Measurements from ENCODE around the gene DDX54.

DDX54 gene

DNA sequence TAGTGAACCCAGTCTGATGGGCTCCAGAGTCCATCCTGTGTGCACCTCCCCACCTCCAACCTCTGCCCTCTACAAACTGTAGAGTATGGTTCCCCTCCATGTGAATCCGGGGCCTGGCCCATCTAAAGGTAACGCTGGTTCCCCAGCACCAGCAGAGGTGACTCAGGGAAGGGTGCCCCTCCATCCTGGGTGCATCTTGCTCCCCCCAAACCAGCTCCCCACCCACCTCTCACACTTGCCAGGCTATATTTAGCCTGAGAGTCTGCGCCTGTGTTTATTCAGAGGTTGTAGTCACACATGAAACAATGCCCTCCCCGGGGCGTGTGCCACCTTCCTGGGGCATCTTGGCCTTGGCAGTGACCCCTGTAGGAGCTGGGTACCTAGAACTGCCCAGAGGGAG lies 75.9 kb downstream of the DDX54 start:
- intact Hi-C loops (cut with DNase I; ENCODE audit: low total_unique reads) = no loop called here
- H3K27ac ChIP-seq = no peak overlapping the region
- no peaks in the 10 kb centered on the region for H3K4me1 ChIP-seq
- DNase-seq = no peak
- H3K9me3 ChIP-seq = no peaks in the 10 kb centered on the region
- H3K27me3 ChIP-seq = peaks cover 0 to 47% of the 10 kb centered on the region in 2 donors
- H3K36me3 ChIP-seq = no peaks in the 10 kb centered on the region
- H3K4me3 ChIP-seq = no peak overlapping the region
- TF ChIP-seq, protein P1, sequence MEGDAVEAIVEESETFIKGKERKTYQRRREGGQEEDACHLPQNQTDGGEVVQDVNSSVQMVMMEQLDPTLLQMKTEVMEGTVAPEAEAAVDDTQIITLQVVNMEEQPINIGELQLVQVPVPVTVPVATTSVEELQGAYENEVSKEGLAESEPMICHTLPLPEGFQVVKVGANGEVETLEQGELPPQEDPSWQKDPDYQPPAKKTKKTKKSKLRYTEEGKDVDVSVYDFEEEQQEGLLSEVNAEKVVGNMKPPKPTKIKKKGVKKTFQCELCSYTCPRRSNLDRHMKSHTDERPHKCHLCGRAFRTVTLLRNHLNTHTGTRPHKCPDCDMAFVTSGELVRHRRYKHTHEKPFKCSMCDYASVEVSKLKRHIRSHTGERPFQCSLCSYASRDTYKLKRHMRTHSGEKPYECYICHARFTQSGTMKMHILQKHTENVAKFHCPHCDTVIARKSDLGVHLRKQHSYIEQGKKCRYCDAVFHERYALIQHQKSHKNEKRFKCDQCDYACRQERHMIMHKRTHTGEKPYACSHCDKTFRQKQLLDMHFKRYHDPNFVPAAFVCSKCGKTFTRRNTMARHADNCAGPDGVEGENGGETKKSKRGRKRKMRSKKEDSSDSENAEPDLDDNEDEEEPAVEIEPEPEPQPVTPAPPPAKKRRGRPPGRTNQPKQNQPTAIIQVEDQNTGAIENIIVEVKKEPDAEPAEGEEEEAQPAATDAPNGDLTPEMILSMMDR (IDR thresholded peaks at IDR 0.05) = no peak

DNA sequence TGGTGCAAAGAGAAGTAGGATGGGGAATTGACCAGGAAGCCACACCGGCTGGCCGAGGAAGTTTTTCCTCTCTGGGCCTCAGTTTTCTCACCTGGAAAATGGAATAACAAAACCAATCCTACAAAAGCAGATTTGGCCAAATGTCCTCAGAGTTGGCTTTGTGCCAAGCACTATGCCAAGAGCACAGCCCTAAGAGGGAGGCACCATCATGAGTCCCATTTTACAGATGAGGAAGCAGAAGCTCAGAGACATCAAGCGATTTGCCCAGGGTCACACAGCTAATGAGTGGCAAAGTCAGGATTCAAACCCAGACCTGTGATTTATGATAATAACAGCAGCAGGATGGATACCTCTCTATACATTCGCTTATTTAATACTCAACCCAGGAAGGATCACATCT lies 77.0 kb downstream of the DDX54 start:
- intact Hi-C loops (cut with DNase I; ENCODE audit: low total_unique reads) = no loop called here
- H3K4me3 ChIP-seq = no peak overlapping the region
- peaks cover 0 to 4% (median 1%) of the 10 kb centered on the region in 4 donors for H3K4me1 ChIP-seq
- peaks cover 0 to 46% of the 10 kb centered on the region in 2 donors for H3K27me3 ChIP-seq
- TF ChIP-seq, protein P1 (IDR thresholded peaks at IDR 0.05) = no peak
- no peak for DNase-seq
- H3K27ac ChIP-seq = no peak overlapping the region
- H3K36me3 ChIP-seq = no peaks in the 10 kb centered on the region
- no peaks in the 10 kb centered on the region for H3K9me3 ChIP-seq
